Measurements from ENCODE around the gene ARL14EP. TPM values are rescaled to one million over a fixed set of nuclear protein-coding genes. Genes with fewer than 3 reads are reported as not detected.

The ARL14EP gene
- total RNA-seq, 1 experiment from 2014 or later = 15.3 TPM

GRCh38 chr11:30310623-30311022 is 12.3 kb upstream of the ARL14EP start (continued):
- TF ChIP-seq ZNF532 (CRISPR knock-in tag; IDR thresholded peaks at IDR 0.05; ENCODE audit: borderline replicate concordance) = no peak
- TF ChIP-seq RELA (CRISPR knock-in tag; IDR thresholded peaks at IDR 0.05; ENCODE audit: borderline replicate concordance) = no peak
- TF ChIP-seq, protein P1, sequence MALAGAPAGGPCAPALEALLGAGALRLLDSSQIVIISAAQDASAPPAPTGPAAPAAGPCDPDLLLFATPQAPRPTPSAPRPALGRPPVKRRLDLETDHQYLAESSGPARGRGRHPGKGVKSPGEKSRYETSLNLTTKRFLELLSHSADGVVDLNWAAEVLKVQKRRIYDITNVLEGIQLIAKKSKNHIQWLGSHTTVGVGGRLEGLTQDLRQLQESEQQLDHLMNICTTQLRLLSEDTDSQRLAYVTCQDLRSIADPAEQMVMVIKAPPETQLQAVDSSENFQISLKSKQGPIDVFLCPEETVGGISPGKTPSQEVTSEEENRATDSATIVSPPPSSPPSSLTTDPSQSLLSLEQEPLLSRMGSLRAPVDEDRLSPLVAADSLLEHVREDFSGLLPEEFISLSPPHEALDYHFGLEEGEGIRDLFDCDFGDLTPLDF (CRISPR knock-in tag; IDR thresholded peaks at IDR 0.05) = no peak
- no peak for TF ChIP-seq ZNF317 (CRISPR knock-in tag; IDR thresholded peaks at IDR 0.05; ENCODE audit: borderline replicate concordance, low read depth)

DNA sequence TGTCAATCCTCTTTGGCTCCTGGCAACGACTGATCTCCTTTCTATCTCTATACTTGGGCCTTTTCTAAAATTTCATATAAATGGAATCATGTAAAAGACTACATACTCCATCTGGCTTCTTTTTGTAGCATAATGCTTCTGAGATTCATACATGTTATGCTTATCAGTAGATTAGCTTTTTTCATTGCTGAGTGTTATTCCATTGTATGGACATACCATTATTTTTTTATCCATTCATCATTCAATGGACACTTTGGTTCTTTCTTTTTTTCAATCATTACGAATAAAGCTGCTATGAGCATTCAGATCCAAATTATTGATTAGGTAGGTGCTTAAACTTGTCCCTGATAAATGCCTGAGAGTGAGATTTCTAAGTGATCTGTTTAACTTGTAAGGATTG is 11.7 kb upstream of the ARL14EP start:
- H3K27ac Mint-ChIP-seq = no peak overlapping the region
- no peaks in the 10 kb centered on the region for H3K4me1 Mint-ChIP-seq
- ATAC-seq (no peak), DNase-seq (ENCODE audit: low spot score) (no peak)
- H3K9me3 Mint-ChIP-seq = peaks cover 14% of the 10 kb centered on the region
- peaks cover 4% of the 10 kb centered on the region for H3K36me3 Mint-ChIP-seq
- ChIA-PET POLR2A (no interaction called here), CTCF (no interaction called here)
- TF ChIP-seq, protein P1 (CRISPR knock-in tag; IDR thresholded peaks at IDR 0.05) = no peak
- H3K4me3 Mint-ChIP-seq = no peak overlapping the region
- H3K27me3 Mint-ChIP-seq (ENCODE audit: low read depth) = peaks cover 16% of the 10 kb centered on the region

- ChIA-PET CTCF (no interaction called here), POLR2A (no interaction called here)
- ATAC-seq = no peak
- H3K4me1 Mint-ChIP-seq = no peaks in the 10 kb centered on the region
- peaks cover 24% of the 10 kb centered on the region for H3K27me3 Mint-ChIP-seq (ENCODE audit: low read depth)
- TF ChIP-seq, protein P2, sequence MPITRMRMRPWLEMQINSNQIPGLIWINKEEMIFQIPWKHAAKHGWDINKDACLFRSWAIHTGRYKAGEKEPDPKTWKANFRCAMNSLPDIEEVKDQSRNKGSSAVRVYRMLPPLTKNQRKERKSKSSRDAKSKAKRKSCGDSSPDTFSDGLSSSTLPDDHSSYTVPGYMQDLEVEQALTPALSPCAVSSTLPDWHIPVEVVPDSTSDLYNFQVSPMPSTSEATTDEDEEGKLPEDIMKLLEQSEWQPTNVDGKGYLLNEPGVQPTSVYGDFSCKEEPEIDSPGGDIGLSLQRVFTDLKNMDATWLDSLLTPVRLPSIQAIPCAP (CRISPR knock-in tag; IDR thresholded peaks at IDR 0.05) = no peak
- TF ChIP-seq CBFB (CRISPR knock-in tag; IDR thresholded peaks at IDR 0.05; ENCODE audit: low read depth) (no peak), ZNF121 (CRISPR knock-in tag; IDR thresholded peaks at IDR 0.05) (no peak), HMGA2 (CRISPR knock-in tag; IDR thresholded peaks at IDR 0.05) (no peak), FOXP1 (CRISPR knock-in tag; IDR thresholded peaks at IDR 0.05; ENCODE audit: borderline replicate concordance) (no peak), ZNF317 (CRISPR knock-in tag; IDR thresholded peaks at IDR 0.05; ENCODE audit: borderline replicate concordance, low read depth) (no peak), ESRRA (CRISPR knock-in tag; IDR thresholded peaks at IDR 0.05; ENCODE audit: borderline replicate concordance) (no peak)
- H3K9me3 Mint-ChIP-seq = peaks cover 14% of the 10 kb centered on the region
- H3K4me3 Mint-ChIP-seq = no peak overlapping the region
- DNase-seq (ENCODE audit: low spot score) = no peak
- peaks cover 4% of the 10 kb centered on the region for H3K36me3 Mint-ChIP-seq
- no peak overlapping the region for H3K27ac Mint-ChIP-seq
Observed at GRCh38 chr11:30312243-30312642, 10.7 kb upstream of the ARL14EP start.

GRCh38 chr11:30313580-30313979 is 9.3 kb upstream of the ARL14EP start:
- Mint-ChIP-seq H3K27me3 (ENCODE audit: low read depth) (peaks cover 30% of the 10 kb centered on the region), H3K4me1 (no peaks in the 10 kb centered on the region), H3K9me3 (peaks cover 14% of the 10 kb centered on the region), H3K4me3 (no peak overlapping the region), H3K36me3 (peaks cover 4% of the 10 kb centered on the region), H3K27ac (no peak overlapping the region)
- ChIA-PET POLR2A (no interaction called here), CTCF (interaction anchor here (1.3 kb wide), 1 partner anchor 9 kb away, joined by 3 read pairs; no protein-coding TSS in a partner anchor)
- ATAC-seq (no peak), DNase-seq (ENCODE audit: low spot score) (no peak)
- TF ChIP-seq ZNF138 (CRISPR knock-in tag; conservative IDR thresholded peaks at IDR 0.05) (no peak), CREM (CRISPR knock-in tag; IDR thresholded peaks at IDR 0.05) (no peak), ZSCAN18 (CRISPR knock-in tag; IDR thresholded peaks at IDR 0.05) (no peak), SMAD3 (CRISPR knock-in tag; IDR thresholded peaks at IDR 0.05; ENCODE audit: borderline replicate concordance) (no peak), ZNF425 (CRISPR knock-in tag; conservative IDR thresholded peaks at IDR 0.05) (no peak), MLX (CRISPR knock-in tag; IDR thresholded peaks at IDR 0.05) (no peak), E2F5 (CRISPR knock-in tag; IDR thresholded peaks at IDR 0.05) (no peak), RELA (CRISPR knock-in tag; IDR thresholded peaks at IDR 0.05; ENCODE audit: borderline replicate concordance) (no peak)

All from WTC11 (cell line).